ENCODE results near the gene PRKCZ.

DNA sequence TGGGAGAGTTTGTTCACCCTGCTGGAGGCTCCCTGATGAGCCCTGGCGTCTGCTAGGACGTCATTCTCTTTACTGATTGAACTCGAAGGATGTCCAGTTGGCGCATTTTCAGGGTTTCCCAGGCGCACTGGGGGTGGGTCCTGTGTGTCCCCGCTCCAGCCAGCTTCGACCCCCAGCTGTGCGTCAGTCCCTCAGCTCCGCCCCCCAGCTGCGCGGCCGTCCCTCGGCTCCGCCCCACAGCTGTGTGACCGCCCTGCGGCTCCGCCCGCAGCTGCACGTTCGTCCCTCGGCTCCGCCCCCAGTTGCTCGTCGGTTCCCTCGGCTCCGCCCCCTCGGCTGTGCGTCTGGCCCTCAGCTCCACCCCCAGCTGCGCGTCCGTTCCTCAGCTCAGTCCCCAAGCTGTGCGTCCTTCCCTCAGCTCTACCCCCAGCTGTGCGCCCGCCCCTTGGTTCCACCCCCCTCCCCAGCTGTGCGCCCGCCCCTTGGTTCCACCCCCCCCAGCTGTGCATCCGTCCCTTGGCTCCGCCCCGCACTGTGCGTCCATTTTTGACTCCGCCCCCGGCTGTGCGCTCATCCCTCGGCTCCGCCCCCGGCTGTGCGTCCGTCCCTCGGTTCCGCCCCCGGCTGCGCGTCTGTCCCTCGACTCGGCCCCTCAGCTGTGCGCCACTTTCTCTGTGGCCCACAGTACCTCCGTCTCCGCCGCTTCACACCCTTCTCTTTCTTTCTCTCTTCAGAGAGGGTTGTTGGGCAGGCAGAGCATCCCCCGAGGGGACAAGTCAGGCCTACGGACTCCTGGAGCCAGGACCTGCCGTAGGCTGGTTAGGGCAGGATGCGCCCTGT, 83.0 kb downstream of the PRKCZ start:
- TF ChIP-seq NFE2L2 (IDR thresholded peaks at IDR 0.05; ENCODE audit: low read depth, low read length) (no peak), SMC3 (IDR thresholded peaks at IDR 0.05; ENCODE audit: low read depth, low read length) (no peak), FOS (IDR thresholded peaks at IDR 0.05; ENCODE audit: low read depth, low read length) (no peak), CEBPB (IDR thresholded peaks at IDR 0.05; ENCODE audit: low read depth, low read length) (no peak), MXI1 (IDR thresholded peaks at IDR 0.05; ENCODE audit: borderline replicate concordance, low read depth, low read length) (no peak), BHLHE40 (IDR thresholded peaks at IDR 0.05; ENCODE audit: low read depth, low read length) (peak; percentile 61; the same call in 1 of the 2 replicates), POLR2A (IDR thresholded peaks at IDR 0.05; ENCODE audit: low read depth, low read length) (no peak; the same call in 1 of the 2 replicates), RAD21 (IDR thresholded peaks at IDR 0.05; ENCODE audit: low read length) (no peak), MAFK (IDR thresholded peaks at IDR 0.05; ENCODE audit: low read depth, low read length) (0 out of 2 replicates have a peak, but pooled peaks have one; percentile 1), CHD1 (IDR thresholded peaks at IDR 0.05; ENCODE audit: low read depth, low read length) (no peak), MAZ (IDR thresholded peaks at IDR 0.05; ENCODE audit: borderline replicate concordance, low read depth, low read length) (peak; percentile 78)
- TF ChIP-seq, protein P1, sequence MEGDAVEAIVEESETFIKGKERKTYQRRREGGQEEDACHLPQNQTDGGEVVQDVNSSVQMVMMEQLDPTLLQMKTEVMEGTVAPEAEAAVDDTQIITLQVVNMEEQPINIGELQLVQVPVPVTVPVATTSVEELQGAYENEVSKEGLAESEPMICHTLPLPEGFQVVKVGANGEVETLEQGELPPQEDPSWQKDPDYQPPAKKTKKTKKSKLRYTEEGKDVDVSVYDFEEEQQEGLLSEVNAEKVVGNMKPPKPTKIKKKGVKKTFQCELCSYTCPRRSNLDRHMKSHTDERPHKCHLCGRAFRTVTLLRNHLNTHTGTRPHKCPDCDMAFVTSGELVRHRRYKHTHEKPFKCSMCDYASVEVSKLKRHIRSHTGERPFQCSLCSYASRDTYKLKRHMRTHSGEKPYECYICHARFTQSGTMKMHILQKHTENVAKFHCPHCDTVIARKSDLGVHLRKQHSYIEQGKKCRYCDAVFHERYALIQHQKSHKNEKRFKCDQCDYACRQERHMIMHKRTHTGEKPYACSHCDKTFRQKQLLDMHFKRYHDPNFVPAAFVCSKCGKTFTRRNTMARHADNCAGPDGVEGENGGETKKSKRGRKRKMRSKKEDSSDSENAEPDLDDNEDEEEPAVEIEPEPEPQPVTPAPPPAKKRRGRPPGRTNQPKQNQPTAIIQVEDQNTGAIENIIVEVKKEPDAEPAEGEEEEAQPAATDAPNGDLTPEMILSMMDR (conservative IDR thresholded peaks at IDR 0.05; ENCODE audit: low read depth, low read length): no peak
- TF ChIP-seq, protein P2, sequence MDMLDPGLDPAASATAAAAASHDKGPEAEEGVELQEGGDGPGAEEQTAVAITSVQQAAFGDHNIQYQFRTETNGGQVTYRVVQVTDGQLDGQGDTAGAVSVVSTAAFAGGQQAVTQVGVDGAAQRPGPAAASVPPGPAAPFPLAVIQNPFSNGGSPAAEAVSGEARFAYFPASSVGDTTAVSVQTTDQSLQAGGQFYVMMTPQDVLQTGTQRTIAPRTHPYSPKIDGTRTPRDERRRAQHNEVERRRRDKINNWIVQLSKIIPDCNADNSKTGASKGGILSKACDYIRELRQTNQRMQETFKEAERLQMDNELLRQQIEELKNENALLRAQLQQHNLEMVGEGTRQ (IDR thresholded peaks at IDR 0.05; ENCODE audit: low read depth, low read length): no peak
